HEK293 (cell line): ENCODE results near the gene NINJ1.

Source experiments
- CTCF ChIA-PET: fragments of 350-600 bp; formaldehyde crosslinking; extraction: SDS; loops from one replicate; lab custom pipeline; 2021; ENCODE audit warnings: antibody characterized with exemption; lab: Yijun Ruan, JAX
- POLR2A ChIA-PET: fragments of 300-600 bp; formaldehyde crosslinking; extraction: SDS; loops from one replicate; lab custom pipeline; 2020; ENCODE audit warnings: antibody characterized with exemption, inconsistent platforms; lab: Yijun Ruan, JAX
- H3K27ac ChIP-seq: fragments of 200-500 bp; sonication (Bioruptor generic); 2 replicates; pipeline ENCODE4 v1.5.1; 2014; ENCODE audit warnings: low read depth, low read length, control low read depth, inconsistent platforms; ENCODE audit errors: extremely low read depth
- H3K36me3 ChIP-seq, 2 experiments: fragments of 200-500 bp in 1 of 2; sonication (Bioruptor generic) in 1 of 2; 1 replicate in 1 of 2; 2 replicates in 1 of 2; pipeline ENCODE4 v1.5.1; 2014 to 2017; ENCODE audit warnings: inconsistent platforms in 2 of 2, low read length in 2 of 2; ENCODE audit not compliant: control insufficient read depth in 2 of 2, insufficient read depth in 1 of 2
- H3K4me1 ChIP-seq: fragments of 200-500 bp; sonication (Bioruptor generic); 2 replicates; pipeline ENCODE4 v1.5.1; 2014; ENCODE audit warnings: mild to moderate bottlenecking, low read length, inconsistent platforms; ENCODE audit not compliant: control insufficient read depth, insufficient read depth
- H3K4me3 ChIP-seq: 2 replicates; pipeline ENCODE4 v1.5.1; 2011; ENCODE audit warnings: low read depth, mild to moderate bottlenecking, control low read depth, low read length, moderate library complexity
- H3K9me3 ChIP-seq: fragments of 200-500 bp; sonication (Bioruptor generic); 2 replicates; pipeline ENCODE4 v1.5.1; 2014; ENCODE audit warnings: low read depth, low read length, inconsistent platforms; ENCODE audit not compliant: control insufficient read depth, insufficient read depth
- EGR2 ChIP-seq: fragments of 450-650 bp; formaldehyde crosslinking; IDR thresholded peaks from 2 replicates; pipeline ENCODE4 v1.5.1; 2016; ENCODE audit warnings: low read depth, missing biosample characterization, missing genetic modification characterization
- GFI1B ChIP-seq: fragments of 450-650 bp; formaldehyde crosslinking; IDR thresholded peaks from 2 replicates; pipeline ENCODE4 v1.5.1; 2016; ENCODE audit warnings: missing biosample characterization, missing genetic modification characterization
- GLI4 ChIP-seq: fragments of 450-650 bp; formaldehyde crosslinking; IDR thresholded peaks from 2 replicates; pipeline ENCODE4 v1.5.1; 2016; ENCODE audit warnings: missing biosample characterization, missing genetic modification characterization
- GLIS1 ChIP-seq: fragments of 450-650 bp; formaldehyde crosslinking; IDR thresholded peaks from 2 replicates; pipeline ENCODE4 v1.5.1; 2016; ENCODE audit warnings: missing biosample characterization, missing genetic modification characterization
- KLF1 ChIP-seq: fragments of 450-650 bp; formaldehyde crosslinking; IDR thresholded peaks from 2 replicates; pipeline ENCODE4 v1.5.1; 2016; ENCODE audit warnings: missing biosample characterization, missing genetic modification characterization
- KLF9 ChIP-seq: fragments of 450-650 bp; formaldehyde crosslinking; IDR thresholded peaks from 2 replicates; pipeline ENCODE4 v1.5.1; 2016; ENCODE audit warnings: missing biosample characterization, missing genetic modification characterization, low read depth
- SCRT2 ChIP-seq: fragments of 450-650 bp; formaldehyde crosslinking; IDR thresholded peaks from 2 replicates; pipeline ENCODE4 v1.5.1; 2016; ENCODE audit warnings: missing biosample characterization, missing genetic modification characterization
- SETDB1 ChIP-seq: IDR thresholded peaks from one replicate; pipeline ENCODE4 v1.6.1; 2017; ENCODE audit warnings: mild to moderate bottlenecking, low read length, moderate library complexity, mixed read lengths; ENCODE audit not compliant: insufficient read length
- SP7 ChIP-seq: fragments of 450-650 bp; formaldehyde crosslinking; IDR thresholded peaks from 2 replicates; pipeline ENCODE4 v1.5.1; 2016; ENCODE audit warnings: missing biosample characterization, missing genetic modification characterization
- YY2 ChIP-seq: fragments of 450-650 bp; formaldehyde crosslinking; IDR thresholded peaks from 2 replicates; pipeline ENCODE4 v1.5.1; 2016; ENCODE audit warnings: missing biosample characterization, missing genetic modification characterization
- ZBTB7A ChIP-seq: fragments of 450-650 bp; formaldehyde crosslinking; IDR thresholded peaks from 2 replicates; pipeline ENCODE4 v1.5.1; 2016; ENCODE audit warnings: low read depth, missing biosample characterization, missing genetic modification characterization
- ZFP3 ChIP-seq: fragments of 450-650 bp; formaldehyde crosslinking; IDR thresholded peaks from 2 replicates; pipeline ENCODE4 v1.5.1; 2016; ENCODE audit warnings: low read depth, missing biosample characterization, missing genetic modification characterization
- ZNF138 ChIP-seq: fragments of 450-650 bp; formaldehyde crosslinking; IDR thresholded peaks from 2 replicates; pipeline ENCODE4 v1.5.1; 2016; ENCODE audit warnings: missing biosample characterization, missing genetic modification characterization, borderline replicate concordance
- ZNF214 ChIP-seq: fragments of 450-650 bp; formaldehyde crosslinking; IDR thresholded peaks from 2 replicates; pipeline ENCODE4 v1.5.1; 2017; ENCODE audit warnings: missing biosample characterization, mild to moderate bottlenecking, missing genetic modification characterization, borderline replicate concordance
- ZNF302 ChIP-seq: fragments of 450-650 bp; formaldehyde crosslinking; IDR thresholded peaks from 2 replicates; pipeline ENCODE4 v1.5.1; 2016; ENCODE audit warnings: missing biosample characterization, missing genetic modification characterization, low read depth
- ZNF324 ChIP-seq: fragments of 450-650 bp; formaldehyde crosslinking; IDR thresholded peaks from 2 replicates; pipeline ENCODE4 v1.5.1; 2016; ENCODE audit warnings: missing biosample characterization, missing genetic modification characterization
- ZNF341 ChIP-seq: fragments of 450-650 bp; formaldehyde crosslinking; IDR thresholded peaks from 2 replicates; pipeline ENCODE4; 2016; ENCODE audit warnings: low read depth, missing biosample characterization, missing genetic modification characterization
- ZNF521 ChIP-seq: fragments of 450-650 bp; formaldehyde crosslinking; IDR thresholded peaks from 2 replicates; pipeline ENCODE4 v1.5.1; 2017; ENCODE audit warnings: missing biosample characterization, mild to moderate bottlenecking, missing genetic modification characterization
- ZNF549 ChIP-seq: fragments of 450-650 bp; IDR thresholded peaks from 2 replicates; pipeline ENCODE4 v1.5.1; 2018; ENCODE audit warnings: missing biosample characterization, missing genetic modification characterization, mild to moderate bottlenecking, inconsistent platforms, moderate library complexity
- ZNF561 ChIP-seq: fragments of 450-650 bp; IDR thresholded peaks from 2 replicates; pipeline ENCODE4 v1.5.1; 2018; ENCODE audit warnings: missing biosample characterization, missing genetic modification characterization, borderline replicate concordance
- ZNF585B ChIP-seq: fragments of 450-650 bp; formaldehyde crosslinking; IDR thresholded peaks from 2 replicates; pipeline ENCODE4 v1.5.1; 2016; ENCODE audit warnings: missing biosample characterization, missing genetic modification characterization
- ZNF658 ChIP-seq: fragments of 450-650 bp; formaldehyde crosslinking; IDR thresholded peaks from 2 replicates; pipeline ENCODE4; 2016; ENCODE audit warnings: missing biosample characterization, missing genetic modification characterization
- ZNF660 ChIP-seq: fragments of 450-650 bp; IDR thresholded peaks from 2 replicates; pipeline ENCODE4 v1.5.1; 2018; ENCODE audit warnings: missing biosample characterization, mild to moderate bottlenecking, missing genetic modification characterization
- ZNF785 ChIP-seq: fragments of 450-650 bp; formaldehyde crosslinking; IDR thresholded peaks from 2 replicates; pipeline ENCODE4 v1.5.1; 2016; ENCODE audit warnings: missing biosample characterization, missing genetic modification characterization
- ZSCAN30 ChIP-seq: fragments of 450-650 bp; IDR thresholded peaks from 2 replicates; pipeline ENCODE4 v1.5.1; 2018; ENCODE audit warnings: missing biosample characterization, mild to moderate bottlenecking, missing genetic modification characterization, moderate library complexity
- TF ChIP-seq, protein P1 (sequence below): fragments of 450-650 bp; formaldehyde crosslinking; IDR thresholded peaks from 2 replicates; pipeline ENCODE4 v1.5.1; 2016; ENCODE audit warnings: missing biosample characterization, missing genetic modification characterization
- TF ChIP-seq, protein P2 (sequence below): fragments of 450-650 bp; formaldehyde crosslinking; IDR thresholded peaks from 2 replicates; pipeline ENCODE4 v1.5.0; 2017; ENCODE audit warnings: missing biosample characterization, missing genetic modification characterization, borderline replicate concordance
- TF ChIP-seq, protein P3 (sequence below): fragments of 450-650 bp; formaldehyde crosslinking; IDR thresholded peaks from 2 replicates; pipeline ENCODE4 v1.5.1; 2016; ENCODE audit warnings: missing biosample characterization, missing genetic modification characterization
- TF ChIP-seq, protein P4 (sequence below): fragments of 450-650 bp; formaldehyde crosslinking; IDR thresholded peaks from 2 replicates; pipeline ENCODE4 v1.5.1; 2016; ENCODE audit warnings: missing biosample characterization, missing genetic modification characterization
- TF ChIP-seq, protein P5 (sequence below): fragments of 450-650 bp; formaldehyde crosslinking; IDR thresholded peaks from 2 replicates; pipeline ENCODE4 v1.5.1; 2016; ENCODE audit warnings: missing biosample characterization, missing genetic modification characterization

Gene NINJ1

DNA sequence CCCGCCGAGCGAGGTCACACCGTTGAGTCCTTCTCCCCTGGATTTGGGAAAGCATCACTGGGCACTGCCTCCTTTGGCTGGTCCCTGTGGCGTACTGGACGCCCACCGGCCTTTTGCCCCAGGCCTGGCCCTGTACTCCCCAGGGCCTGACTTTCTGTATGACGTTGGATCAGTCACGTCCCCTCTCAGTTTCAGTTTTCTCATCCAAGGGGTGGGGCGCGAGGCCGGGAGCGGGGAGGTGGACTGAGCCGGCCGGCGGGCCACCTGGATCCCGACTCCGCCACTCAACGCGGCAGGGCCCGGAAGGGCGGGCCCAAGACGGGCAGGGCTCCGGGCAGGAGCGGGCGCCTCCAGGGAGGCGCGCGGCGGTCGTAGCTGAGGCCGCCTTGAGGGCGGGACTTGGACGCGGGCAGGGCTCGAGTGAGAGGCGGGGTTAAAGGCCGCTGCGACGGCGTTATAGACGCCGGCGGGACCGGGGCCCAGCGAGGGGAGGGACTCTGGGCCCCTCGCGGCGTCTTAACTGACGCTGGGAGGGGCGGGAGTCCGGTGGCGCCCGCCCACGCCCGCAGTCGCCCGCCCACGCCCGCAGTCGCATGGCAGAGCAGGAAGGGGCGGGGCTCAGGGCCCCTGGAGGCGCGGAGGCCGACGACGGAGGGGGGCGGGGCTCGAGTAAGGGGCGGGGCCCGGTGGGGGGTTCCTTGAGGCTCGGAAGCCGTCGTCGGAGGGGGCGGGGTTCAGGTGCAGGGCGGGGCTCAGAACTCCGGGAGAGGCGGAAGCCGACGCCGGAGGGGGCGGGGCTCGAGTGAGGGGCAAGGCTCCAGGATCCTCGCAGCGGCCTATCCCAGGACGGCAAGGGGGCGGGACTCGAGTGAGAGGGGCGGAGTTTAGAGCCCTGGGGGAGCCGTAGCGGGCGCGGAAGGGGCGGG lies 38.6 kb downstream of the NINJ1 start:
- H3K27ac ChIP-seq, result peak overlapping the region; percentile 63
- ChIA-PET CTCF (interaction anchor here (1.2 kb wide), 1 partner anchor 92 kb away, joined by 6 read pairs; no protein-coding TSS in a partner anchor), POLR2A (interaction anchor here (1.0 to 2.1 kb wide), 6 partner anchors 11 to 471 kb away, joined by 4 to 15 read pairs (median 7); partner anchors contain the start of gene NINJ1)
- H3K4me3 ChIP-seq, result peak overlapping the region; percentile 44
- no peaks in the 10 kb centered on the region for H3K9me3 ChIP-seq
- H3K4me1 ChIP-seq, result peaks cover 2% of the 10 kb centered on the region; the same call in 1 of the 2 replicates
- no peaks in the 10 kb centered on the region for H3K36me3 ChIP-seq
- TF ChIP-seq YY2 (tag by site-specific recombination) (no peak), ZNF302 (tag by site-specific recombination) (no peak), ZNF561 (tag by site-specific recombination) (no peak), ZNF658 (tag by site-specific recombination) (no peak), ZSCAN30 (tag by site-specific recombination) (peak; percentile 72; the same call in 1 of the 2 replicates), SCRT2 (tag by site-specific recombination) (no peak), SETDB1 (no peak), KLF9 (tag by site-specific recombination) (0 out of 2 replicates have a peak, but pooled peaks have one; percentile 11), ZNF214 (tag by site-specific recombination) (no peak), ZNF324 (tag by site-specific recombination) (no peak), ZNF138 (tag by site-specific recombination) (no peak), ZNF785 (tag by site-specific recombination) (no peak), KLF1 (tag by site-specific recombination) (peak; percentile 44), EGR2 (tag by site-specific recombination) (no peak), GLIS1 (tag by site-specific recombination) (peak; percentile 23; the same call in 1 of the 2 replicates), ZNF585B (tag by site-specific recombination) (no peak), ZFP3 (no peak), ZNF660 (tag by site-specific recombination) (no peak), ZNF341 (tag by site-specific recombination) (no peak; the same call in 1 of the 2 replicates), SP7 (tag by site-specific recombination) (peak; percentile 22; the same call in 1 of the 2 replicates), ZNF549 (tag by site-specific recombination) (no peak), ZNF521 (tag by site-specific recombination) (no peak), GLI4 (tag by site-specific recombination) (no peak), GFI1B (no peak), ZBTB7A (no peak)
- TF ChIP-seq, protein P1, sequence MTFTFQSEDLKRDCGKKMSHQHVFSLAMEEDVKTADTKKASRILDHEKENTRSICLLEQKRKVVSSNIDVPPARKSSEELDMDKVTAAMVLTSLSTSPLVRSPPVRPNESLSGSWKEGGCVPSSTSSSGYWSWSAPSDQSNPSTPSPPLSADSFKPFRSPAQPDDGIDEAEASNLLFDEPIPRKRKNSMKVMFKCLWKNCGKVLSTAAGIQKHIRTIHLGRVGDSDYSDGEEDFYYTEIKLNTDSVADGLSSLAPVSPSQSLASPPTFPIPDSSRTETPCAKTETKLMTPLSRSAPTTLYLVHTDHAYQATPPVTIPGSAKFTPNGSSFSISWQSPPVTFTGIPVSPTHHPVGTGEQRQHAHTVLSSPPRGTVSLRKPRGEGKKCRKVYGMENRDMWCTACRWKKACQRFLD (tag by site-specific recombination), result no peak
- TF ChIP-seq, protein P2, sequence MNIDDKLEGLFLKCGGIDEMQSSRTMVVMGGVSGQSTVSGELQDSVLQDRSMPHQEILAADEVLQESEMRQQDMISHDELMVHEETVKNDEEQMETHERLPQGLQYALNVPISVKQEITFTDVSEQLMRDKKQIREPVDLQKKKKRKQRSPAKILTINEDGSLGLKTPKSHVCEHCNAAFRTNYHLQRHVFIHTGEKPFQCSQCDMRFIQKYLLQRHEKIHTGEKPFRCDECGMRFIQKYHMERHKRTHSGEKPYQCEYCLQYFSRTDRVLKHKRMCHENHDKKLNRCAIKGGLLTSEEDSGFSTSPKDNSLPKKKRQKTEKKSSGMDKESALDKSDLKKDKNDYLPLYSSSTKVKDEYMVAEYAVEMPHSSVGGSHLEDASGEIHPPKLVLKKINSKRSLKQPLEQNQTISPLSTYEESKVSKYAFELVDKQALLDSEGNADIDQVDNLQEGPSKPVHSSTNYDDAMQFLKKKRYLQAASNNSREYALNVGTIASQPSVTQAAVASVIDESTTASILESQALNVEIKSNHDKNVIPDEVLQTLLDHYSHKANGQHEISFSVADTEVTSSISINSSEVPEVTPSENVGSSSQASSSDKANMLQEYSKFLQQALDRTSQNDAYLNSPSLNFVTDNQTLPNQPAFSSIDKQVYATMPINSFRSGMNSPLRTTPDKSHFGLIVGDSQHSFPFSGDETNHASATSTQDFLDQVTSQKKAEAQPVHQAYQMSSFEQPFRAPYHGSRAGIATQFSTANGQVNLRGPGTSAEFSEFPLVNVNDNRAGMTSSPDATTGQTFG, result no peak
- TF ChIP-seq, protein P3, sequence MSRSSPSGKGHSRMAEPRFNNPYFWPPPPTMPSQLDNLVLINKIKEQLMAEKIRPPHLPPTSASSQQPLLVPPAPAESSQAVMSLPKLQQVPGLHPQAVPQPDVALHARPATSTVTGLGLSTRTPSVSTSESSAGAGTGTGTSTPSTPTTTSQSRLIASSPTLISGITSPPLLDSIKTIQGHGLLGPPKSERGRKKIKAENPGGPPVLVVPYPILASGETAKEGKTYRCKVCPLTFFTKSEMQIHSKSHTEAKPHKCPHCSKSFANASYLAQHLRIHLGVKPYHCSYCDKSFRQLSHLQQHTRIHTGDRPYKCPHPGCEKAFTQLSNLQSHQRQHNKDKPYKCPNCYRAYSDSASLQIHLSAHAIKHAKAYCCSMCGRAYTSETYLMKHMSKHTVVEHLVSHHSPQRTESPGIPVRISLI, result no peak
- TF ChIP-seq, protein P4, sequence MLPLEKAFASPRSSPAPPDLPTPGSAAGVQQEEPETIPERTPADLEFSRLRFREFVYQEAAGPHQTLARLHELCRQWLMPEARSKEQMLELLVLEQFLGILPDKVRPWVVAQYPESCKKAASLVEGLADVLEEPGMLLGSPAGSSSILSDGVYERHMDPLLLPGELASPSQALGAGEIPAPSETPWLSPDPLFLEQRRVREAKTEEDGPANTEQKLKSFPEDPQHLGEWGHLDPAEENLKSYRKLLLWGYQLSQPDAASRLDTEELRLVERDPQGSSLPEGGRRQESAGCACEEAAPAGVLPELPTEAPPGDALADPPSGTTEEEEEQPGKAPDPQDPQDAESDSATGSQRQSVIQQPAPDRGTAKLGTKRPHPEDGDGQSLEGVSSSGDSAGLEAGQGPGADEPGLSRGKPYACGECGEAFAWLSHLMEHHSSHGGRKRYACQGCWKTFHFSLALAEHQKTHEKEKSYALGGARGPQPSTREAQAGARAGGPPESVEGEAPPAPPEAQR (tag by site-specific recombination), result no peak
- TF ChIP-seq, protein P5, sequence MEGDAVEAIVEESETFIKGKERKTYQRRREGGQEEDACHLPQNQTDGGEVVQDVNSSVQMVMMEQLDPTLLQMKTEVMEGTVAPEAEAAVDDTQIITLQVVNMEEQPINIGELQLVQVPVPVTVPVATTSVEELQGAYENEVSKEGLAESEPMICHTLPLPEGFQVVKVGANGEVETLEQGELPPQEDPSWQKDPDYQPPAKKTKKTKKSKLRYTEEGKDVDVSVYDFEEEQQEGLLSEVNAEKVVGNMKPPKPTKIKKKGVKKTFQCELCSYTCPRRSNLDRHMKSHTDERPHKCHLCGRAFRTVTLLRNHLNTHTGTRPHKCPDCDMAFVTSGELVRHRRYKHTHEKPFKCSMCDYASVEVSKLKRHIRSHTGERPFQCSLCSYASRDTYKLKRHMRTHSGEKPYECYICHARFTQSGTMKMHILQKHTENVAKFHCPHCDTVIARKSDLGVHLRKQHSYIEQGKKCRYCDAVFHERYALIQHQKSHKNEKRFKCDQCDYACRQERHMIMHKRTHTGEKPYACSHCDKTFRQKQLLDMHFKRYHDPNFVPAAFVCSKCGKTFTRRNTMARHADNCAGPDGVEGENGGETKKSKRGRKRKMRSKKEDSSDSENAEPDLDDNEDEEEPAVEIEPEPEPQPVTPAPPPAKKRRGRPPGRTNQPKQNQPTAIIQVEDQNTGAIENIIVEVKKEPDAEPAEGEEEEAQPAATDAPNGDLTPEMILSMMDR (tag by site-specific recombination), result no peak
